ENCODE data around the gene UGCG. TPM values are rescaled to one million over a fixed set of nuclear protein-coding genes. Genes with fewer than 3 reads are reported as not detected.

UGCG gene
- total RNA-seq, 4 donors from 2014 or later: 3.8 to 62.6 (median 29.9) TPM

DNA sequence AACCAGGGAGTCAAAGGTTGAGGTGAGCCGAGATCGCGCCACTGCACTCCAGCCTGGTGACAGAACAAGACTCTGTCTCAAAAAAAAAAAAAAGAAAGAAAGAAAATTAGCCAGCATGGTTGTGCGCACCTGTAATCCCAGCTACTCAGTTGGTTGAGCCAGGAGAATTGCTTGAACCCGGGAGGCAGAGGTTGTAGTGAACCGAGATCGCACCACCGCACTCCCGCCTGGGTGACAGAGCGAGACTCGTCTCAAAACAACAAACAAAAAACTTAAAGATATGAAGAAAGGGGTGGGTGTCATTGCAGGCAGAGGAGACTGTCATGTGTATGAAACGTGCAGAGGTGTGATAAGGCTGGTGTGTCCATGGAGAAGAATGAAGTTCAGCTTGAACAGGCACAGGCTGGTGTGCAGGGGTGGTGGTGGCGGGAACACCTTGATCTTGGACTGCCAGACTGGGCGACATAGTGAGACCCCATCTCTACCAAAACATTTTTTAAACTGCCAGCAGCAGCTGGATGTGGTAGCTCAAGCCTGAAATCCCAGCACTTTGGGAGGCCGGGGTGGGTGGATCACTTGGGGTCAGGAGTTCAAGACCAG is 69.6 kb downstream of the UGCG start:
- Histone ChIP-seq H3K27me3 (no peaks in the 10 kb centered on the region), H3K4me1 (peaks cover 0 to 14% (median 7%) of the 10 kb centered on the region in 4 donors), H3K4me3 (no peak overlapping the region), H3K36me3 (no peaks in the 10 kb centered on the region), H3K9me3 (no peaks in the 10 kb centered on the region), H3K27ac (peak overlapping the region in 1 of 4 donors; percentile 71)
- in situ Hi-C loops (cut with MboI; ENCODE audit: low pct_ligation_motif_present in 1 of 4, low pct_unique_long_range_greater_than_20kb in 1 of 4, low sequenced_read_pairs in 3 of 4) (no loop called here), intact Hi-C loops (cut with DNase I; ENCODE audit: low total_unique reads) (no loop called here)
- 92 to 100% methylated on average over 3 to 15 of the region's 15 CpGs for WGBS, 2 donors (ENCODE audit: low coverage in 1 of 2)
- DNase-seq: no peak
- TF ChIP-seq EP300 (IDR thresholded peaks at IDR 0.05; ENCODE audit: low read depth): no peak
- no peak for TF ChIP-seq POLR2AphosphoS5 (IDR thresholded peaks at IDR 0.05)
- TF ChIP-seq CTCF (IDR thresholded peaks at IDR 0.05): no peak
- no peak for TF ChIP-seq POLR2A (IDR thresholded peaks at IDR 0.05)

DNA sequence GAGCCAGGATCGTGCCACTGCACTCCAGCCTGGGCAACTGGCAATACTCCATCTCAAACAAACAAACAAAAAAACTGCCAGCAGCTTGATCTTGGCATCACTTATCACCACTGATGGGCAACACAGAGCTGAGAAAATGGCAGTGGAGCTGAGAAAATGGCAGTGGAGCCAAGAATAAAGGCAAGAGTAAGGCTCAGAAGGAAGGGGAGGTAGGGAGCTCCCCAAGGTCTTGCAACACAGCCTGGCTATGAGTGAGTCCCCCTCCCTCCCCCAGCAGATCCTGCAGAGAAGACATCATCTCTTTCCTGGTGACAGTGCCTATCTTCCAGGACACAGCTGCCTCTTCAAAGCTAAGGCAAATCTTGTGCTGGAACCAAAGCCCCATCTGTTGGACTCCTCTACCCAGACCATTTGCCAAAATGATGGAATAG is 70.3 kb downstream of the UGCG start:
- no peak for TF ChIP-seq EP300 (IDR thresholded peaks at IDR 0.05; ENCODE audit: low read depth)
- no peak for TF ChIP-seq CTCF (IDR thresholded peaks at IDR 0.05)
- no peak for TF ChIP-seq POLR2A (IDR thresholded peaks at IDR 0.05)
- TF ChIP-seq POLR2AphosphoS5 (IDR thresholded peaks at IDR 0.05): no peak
- no peak overlapping the region for H3K27ac ChIP-seq
- H3K27me3 ChIP-seq: no peaks in the 10 kb centered on the region
- intact Hi-C loops (cut with DNase I; ENCODE audit: low total_unique reads): no loop called here
- no peak overlapping the region for H3K4me3 ChIP-seq
- H3K9me3 ChIP-seq: no peaks in the 10 kb centered on the region
- in situ Hi-C loops (cut with MboI; ENCODE audit: low pct_ligation_motif_present in 1 of 4, low pct_unique_long_range_greater_than_20kb in 1 of 4, low sequenced_read_pairs in 3 of 4): no loop called here
- H3K4me1 ChIP-seq: peaks cover 0 to 9% (median 4%) of the 10 kb centered on the region in 4 donors
- 74 to 75% methylated on average over 1 of the region's 1 CpG for WGBS, 2 donors (ENCODE audit: low coverage in 1 of 2)
- H3K36me3 ChIP-seq: no peaks in the 10 kb centered on the region
- no peak for DNase-seq

DNA sequence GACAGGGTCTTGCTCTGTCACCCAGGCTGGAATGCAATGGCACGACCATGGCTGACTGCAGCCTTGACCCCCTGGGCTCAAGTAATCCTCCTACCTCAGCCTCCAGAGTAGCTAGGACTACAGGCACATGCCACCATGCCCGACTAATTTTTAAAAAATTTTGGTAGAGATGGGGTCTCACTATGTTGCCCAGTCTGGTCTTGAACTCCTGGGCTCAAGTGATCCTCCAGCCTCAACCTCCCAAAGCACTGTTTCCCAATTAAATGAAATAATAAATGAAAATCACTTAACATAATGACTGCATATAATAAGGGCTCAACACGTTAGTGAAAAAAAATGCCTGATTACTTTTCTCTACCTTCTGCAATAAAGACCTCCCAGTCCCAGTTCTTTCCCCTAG is 71.0 kb downstream of the UGCG start:
- peaks cover 0 to 9% (median 4%) of the 10 kb centered on the region in 4 donors for H3K4me1 ChIP-seq
- no peak for DNase-seq
- intact Hi-C loops (cut with DNase I; ENCODE audit: low total_unique reads) (no loop called here), in situ Hi-C loops (cut with MboI; ENCODE audit: low pct_ligation_motif_present in 1 of 4, low pct_unique_long_range_greater_than_20kb in 1 of 4, low sequenced_read_pairs in 3 of 4) (no loop called here)
- no peak overlapping the region for H3K27ac ChIP-seq
- H3K9me3 ChIP-seq: no peaks in the 10 kb centered on the region
- 90 to 96% methylated on average over 3 of the region's 3 CpGs for WGBS, 2 donors (ENCODE audit: low coverage in 1 of 2)
- TF ChIP-seq POLR2A (IDR thresholded peaks at IDR 0.05): no peak
- TF ChIP-seq EP300 (IDR thresholded peaks at IDR 0.05; ENCODE audit: low read depth): no peak
- TF ChIP-seq CTCF (IDR thresholded peaks at IDR 0.05): no peak
- TF ChIP-seq POLR2AphosphoS5 (IDR thresholded peaks at IDR 0.05): no peak
- no peaks in the 10 kb centered on the region for H3K36me3 ChIP-seq
- H3K27me3 ChIP-seq: no peaks in the 10 kb centered on the region
- H3K4me3 ChIP-seq: no peak overlapping the region

GRCh38 chr9:111969061-111969460 is 72.4 kb downstream of the UGCG start:
- in situ Hi-C loops (cut with MboI; ENCODE audit: low pct_ligation_motif_present in 1 of 4, low pct_unique_long_range_greater_than_20kb in 1 of 4, low sequenced_read_pairs in 3 of 4): no loop called here
- no peak for DNase-seq
- TF ChIP-seq POLR2AphosphoS5 (IDR thresholded peaks at IDR 0.05) (no peak), EP300 (IDR thresholded peaks at IDR 0.05; ENCODE audit: low read depth) (no peak), POLR2A (IDR thresholded peaks at IDR 0.05) (no peak), CTCF (IDR thresholded peaks at IDR 0.05) (no peak)

More at GRCh38 chr9:111969061-111969460, 72.4 kb downstream of the UGCG start:
- Histone ChIP-seq H3K9me3 (no peaks in the 10 kb centered on the region), H3K36me3 (no peaks in the 10 kb centered on the region), H3K27ac (no peak overlapping the region), H3K27me3 (no peaks in the 10 kb centered on the region), H3K4me3 (no peak overlapping the region), H3K4me1 (peaks cover 0 to 15% (median 5%) of the 10 kb centered on the region in 4 donors)
- intact Hi-C loops (cut with DNase I; ENCODE audit: low total_unique reads): no loop called here
- WGBS, 2 donors (ENCODE audit: low coverage in 1 of 2): 88 to 90% methylated on average over 4 to 5 of the region's 5 CpGs

All from transverse colon (tissue), 4 donors.